Skeletal muscle tissue (tissue), 4 donors: ENCODE results near the gene UST. TPM values are rescaled to one million over a fixed set of nuclear protein-coding genes. Genes with fewer than 3 reads are reported as not detected.

Experiments
- H3K27ac ChIP-seq: one replicate; pipeline ENCODE4 v1.7.0; 2013; ENCODE audit warnings: mild to moderate bottlenecking, low read depth, low read length, inconsistent platforms
- H3K27me3 ChIP-seq, 3 donors: one replicate each; pipeline ENCODE4 v1.7.0; 2013; ENCODE audit warnings: low read length in 3 of 3; ENCODE audit not compliant: control insufficient read depth in 3 of 3, insufficient read depth in 3 of 3
- H3K36me3 ChIP-seq, 3 donors: one replicate each; pipeline ENCODE4 v1.7.0; 2013; ENCODE audit warnings: low read length in 3 of 3; ENCODE audit not compliant: control insufficient read depth in 3 of 3, insufficient read depth in 3 of 3
- H3K4me1 ChIP-seq, 3 donors: one replicate each; pipeline ENCODE4 v1.7.0; 2013; ENCODE audit warnings: low read length in 3 of 3, mild to moderate bottlenecking in 3 of 3; ENCODE audit not compliant: control insufficient read depth in 3 of 3, insufficient read depth in 3 of 3
- H3K4me3 ChIP-seq, 3 donors: one replicate each; pipeline ENCODE4 v1.7.0; 2013; ENCODE audit warnings: low read length in 3 of 3
- H3K9ac ChIP-seq, 3 donors: one replicate each; pipeline ENCODE4 v1.7.0; 2013; ENCODE audit warnings: low read length in 3 of 3, mild to moderate bottlenecking in 3 of 3, moderate library complexity in 2 of 3, low read depth in 1 of 3
- H3K9me3 ChIP-seq, 3 donors: one replicate each; pipeline ENCODE4 v1.7.0; 2013; ENCODE audit warnings: low read length in 3 of 3; ENCODE audit not compliant: control insufficient read depth in 3 of 3
- total RNA-seq: library from RNA; depleted of rRNA; stranded (reverse); fragments of >200 nt; gene quantifications from one replicate; pipeline ENCODE4 v1.2.3, GENCODE V29; 2014
- donor health status: Osteomylitis.

The UST gene
- total RNA-seq, 1 donor from 2014 or later = 14.6 TPM

DNA sequence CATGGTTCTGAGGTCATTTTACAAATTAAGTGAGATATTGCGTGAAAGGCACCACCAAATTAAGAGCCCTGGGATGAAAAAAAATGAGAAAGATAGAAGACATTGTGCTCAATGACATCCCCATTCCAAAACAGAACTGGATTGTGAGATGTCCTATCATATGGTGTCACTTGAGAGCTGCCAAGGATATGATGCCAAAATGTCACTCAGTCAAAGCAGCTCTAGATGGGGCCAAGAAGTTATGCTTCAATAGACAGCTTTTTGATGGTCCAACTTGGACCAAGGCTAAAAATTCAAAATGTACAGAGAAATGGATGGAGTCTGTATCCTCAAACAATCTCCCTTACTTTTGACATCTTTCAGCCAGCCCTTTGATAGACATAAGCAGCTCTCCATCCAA, 180.8 kb downstream of the UST start:
- no peak overlapping the region for H3K9ac ChIP-seq
- no peak overlapping the region for H3K4me3 ChIP-seq
- H3K9me3 ChIP-seq = no peaks in the 10 kb centered on the region
- no peak overlapping the region for H3K27ac ChIP-seq
- no peaks in the 10 kb centered on the region for H3K4me1 ChIP-seq
- H3K27me3 ChIP-seq = no peaks in the 10 kb centered on the region
- H3K36me3 ChIP-seq = no peaks in the 10 kb centered on the region

DNA sequence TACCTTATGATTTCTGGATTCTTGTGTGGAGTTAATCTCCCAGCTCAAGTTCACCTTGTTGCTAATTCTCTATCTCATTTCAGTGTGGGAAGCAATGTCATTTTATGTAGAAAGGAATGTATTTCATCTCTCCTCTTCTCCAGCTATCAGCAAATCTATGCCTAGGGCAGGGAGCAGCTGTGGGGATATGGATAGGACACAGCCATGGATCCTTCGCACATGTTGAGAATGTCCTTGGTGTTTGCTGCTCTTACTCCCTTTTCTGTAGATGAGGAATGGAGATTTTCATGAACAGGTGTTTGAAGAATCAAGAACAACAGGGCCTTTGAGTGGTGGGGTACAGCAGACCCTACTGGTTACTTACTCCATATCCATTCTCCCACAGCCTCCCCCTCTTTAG, 182.0 kb downstream of the UST start:
- Histone ChIP-seq H3K27ac (no peak overlapping the region), H3K9me3 (no peaks in the 10 kb centered on the region), H3K9ac (no peak overlapping the region), H3K4me1 (no peaks in the 10 kb centered on the region), H3K36me3 (no peaks in the 10 kb centered on the region), H3K27me3 (no peaks in the 10 kb centered on the region), H3K4me3 (no peak overlapping the region)

DNA sequence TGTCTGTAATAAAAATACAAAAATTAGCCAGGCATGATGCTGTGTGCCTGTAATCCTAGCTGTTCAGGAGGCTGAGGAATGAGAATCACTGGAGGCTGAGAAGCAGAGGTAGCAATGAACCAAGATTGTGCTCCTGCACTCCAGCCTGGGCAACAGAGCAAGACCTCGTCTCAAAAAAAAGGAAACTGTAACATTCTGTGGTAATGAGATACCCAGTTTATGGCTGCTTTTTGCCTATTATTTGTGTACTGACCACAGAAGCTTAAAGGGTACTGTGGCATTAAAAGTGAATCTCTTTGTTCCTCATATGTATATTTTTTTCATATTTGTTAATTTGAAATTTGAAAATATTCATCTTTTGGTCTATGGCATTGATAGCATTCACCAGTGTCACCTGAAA, 185.4 kb downstream of the UST start:
- H3K27ac ChIP-seq = no peak overlapping the region
- H3K9me3 ChIP-seq = no peaks in the 10 kb centered on the region

DNA sequence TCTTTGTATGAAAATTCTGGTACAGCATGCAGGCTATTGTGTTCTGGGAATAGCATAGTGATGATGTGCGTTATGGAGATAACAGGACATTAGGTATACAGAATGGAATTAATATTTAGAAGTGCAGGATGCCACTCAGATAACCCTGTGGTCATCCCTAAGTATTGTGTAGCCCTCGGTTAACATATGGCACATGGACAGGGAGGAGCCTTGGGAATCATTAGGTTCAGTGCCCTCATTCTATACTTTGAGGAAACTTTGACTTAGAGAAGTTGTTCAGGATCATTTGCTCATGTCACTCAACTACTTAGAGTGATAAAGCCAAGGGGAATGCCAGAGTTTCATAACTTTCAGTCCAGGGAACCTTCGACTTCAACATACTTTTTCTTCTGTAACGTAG, 185.9 kb downstream of the UST start:
- H3K9ac ChIP-seq = no peak overlapping the region

More for the DNA sequence above, 185.4 kb downstream of the UST start:
- no peaks in the 10 kb centered on the region for H3K36me3 ChIP-seq
- no peaks in the 10 kb centered on the region for H3K27me3 ChIP-seq
- no peak overlapping the region for H3K9ac ChIP-seq
- no peak overlapping the region for H3K4me3 ChIP-seq
- H3K4me1 ChIP-seq = no peaks in the 10 kb centered on the region

DNA sequence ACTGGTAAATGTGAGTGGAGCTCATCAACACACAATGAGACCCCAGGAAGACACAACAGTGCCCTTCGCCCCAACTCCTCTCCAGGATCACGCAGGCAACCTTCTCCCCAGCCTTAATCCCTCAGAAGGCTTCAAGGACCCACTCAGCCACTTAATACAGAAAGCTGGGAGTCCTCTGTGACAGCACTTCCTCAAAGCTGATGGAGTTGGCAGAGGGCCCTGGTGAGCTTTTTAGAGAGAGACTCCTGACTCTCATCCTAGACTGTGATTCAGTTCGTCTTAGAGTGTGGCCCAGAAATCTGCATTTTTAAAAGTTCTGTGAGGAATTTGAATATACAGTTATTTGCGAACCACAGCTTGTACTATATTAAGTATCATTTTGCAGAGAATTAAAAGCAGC, 187.7 kb downstream of the UST start:
- H3K4me1 ChIP-seq = no peaks in the 10 kb centered on the region
- H3K9me3 ChIP-seq = no peaks in the 10 kb centered on the region
- no peaks in the 10 kb centered on the region for H3K27me3 ChIP-seq
- no peak overlapping the region for H3K27ac ChIP-seq
- H3K9ac ChIP-seq = no peak overlapping the region
- no peaks in the 10 kb centered on the region for H3K36me3 ChIP-seq
- no peak overlapping the region for H3K4me3 ChIP-seq

More for the DNA sequence above, 185.9 kb downstream of the UST start:
- H3K36me3 ChIP-seq = no peaks in the 10 kb centered on the region
- no peaks in the 10 kb centered on the region for H3K4me1 ChIP-seq
- H3K27ac ChIP-seq = no peak overlapping the region
- H3K4me3 ChIP-seq = no peak overlapping the region
- no peaks in the 10 kb centered on the region for H3K27me3 ChIP-seq
- no peaks in the 10 kb centered on the region for H3K9me3 ChIP-seq

DNA sequence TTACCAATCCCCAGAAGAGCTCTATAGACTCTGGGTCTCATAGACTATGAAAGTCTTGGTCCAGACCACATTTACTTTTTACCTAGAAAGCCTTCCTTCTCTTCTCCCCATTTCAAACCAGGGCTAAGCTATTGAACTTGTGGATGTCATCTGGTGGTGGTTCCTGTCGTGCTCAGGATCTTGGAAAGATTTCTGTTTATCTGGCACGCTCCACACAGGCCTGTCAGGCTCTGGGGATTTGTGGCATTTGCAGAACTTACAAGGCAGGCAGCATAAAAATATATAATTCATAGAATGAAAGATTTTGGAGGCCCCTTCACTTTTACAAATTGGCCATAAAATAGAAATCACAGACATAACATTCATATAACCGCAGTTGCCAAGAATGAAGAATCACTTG, 188.1 kb downstream of the UST start:
- Histone ChIP-seq H3K9ac (no peak overlapping the region), H3K36me3 (no peaks in the 10 kb centered on the region), H3K27me3 (no peaks in the 10 kb centered on the region), H3K4me3 (no peak overlapping the region), H3K27ac (no peak overlapping the region), H3K9me3 (no peaks in the 10 kb centered on the region), H3K4me1 (no peaks in the 10 kb centered on the region)

DNA sequence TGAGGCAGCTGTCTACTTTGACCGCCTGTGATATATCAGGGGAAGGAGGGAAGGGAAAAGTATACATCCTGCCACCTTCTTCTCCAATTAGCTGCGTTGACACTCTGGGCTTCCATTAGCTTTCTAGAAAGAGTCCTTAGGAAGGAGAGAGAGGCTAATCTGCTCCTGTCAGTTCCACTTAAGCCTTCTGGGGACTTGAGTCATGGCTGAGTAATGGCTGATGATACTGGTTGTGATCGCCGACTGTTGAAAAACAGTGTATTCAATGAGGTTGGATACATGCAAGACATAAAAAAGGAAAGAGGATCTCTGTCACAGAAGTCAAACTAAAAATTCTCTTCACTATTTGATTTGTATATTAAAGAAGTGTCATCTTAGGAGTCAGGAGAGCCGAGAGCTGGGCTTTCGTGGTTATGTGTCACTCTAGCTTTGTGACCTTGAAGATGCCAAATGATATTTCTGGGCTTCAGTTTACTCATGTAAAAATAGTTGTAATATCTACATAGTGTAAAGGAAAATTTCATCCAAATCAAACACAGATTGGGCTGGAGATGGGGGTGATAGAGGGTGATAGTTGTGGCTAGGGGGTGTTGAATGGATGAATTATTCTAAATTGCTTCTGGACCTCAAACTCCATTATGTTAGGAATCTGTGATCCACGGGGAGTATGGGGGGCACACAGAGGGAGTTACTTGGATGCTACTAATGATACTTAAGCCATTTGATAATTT, 189.0 kb downstream of the UST start:
- Histone ChIP-seq H3K36me3 (no peaks in the 10 kb centered on the region), H3K27ac (no peak overlapping the region), H3K27me3 (no peaks in the 10 kb centered on the region), H3K4me3 (no peak overlapping the region), H3K9me3 (no peaks in the 10 kb centered on the region), H3K9ac (no peak overlapping the region), H3K4me1 (no peaks in the 10 kb centered on the region)

DNA sequence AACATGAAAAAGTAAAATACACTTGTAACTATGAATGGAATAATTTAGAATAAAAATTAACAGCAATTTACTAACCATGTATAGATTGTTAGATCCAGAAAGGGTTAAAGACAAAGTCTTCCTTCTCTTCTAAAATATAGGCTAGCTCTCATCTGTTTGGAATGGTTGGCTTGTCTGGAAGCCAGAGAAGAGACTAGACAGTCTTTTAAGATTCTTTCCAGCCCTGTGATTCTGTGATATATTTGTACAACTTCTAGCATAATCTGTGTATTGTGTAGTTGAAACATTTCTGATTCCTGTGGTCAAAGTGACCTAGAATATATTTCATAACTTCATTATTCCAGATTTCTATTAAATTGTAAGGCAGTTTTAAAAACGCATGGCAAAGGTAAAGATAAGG, 196.6 kb downstream of the UST start:
- H3K9ac ChIP-seq = no peak overlapping the region

DNA sequence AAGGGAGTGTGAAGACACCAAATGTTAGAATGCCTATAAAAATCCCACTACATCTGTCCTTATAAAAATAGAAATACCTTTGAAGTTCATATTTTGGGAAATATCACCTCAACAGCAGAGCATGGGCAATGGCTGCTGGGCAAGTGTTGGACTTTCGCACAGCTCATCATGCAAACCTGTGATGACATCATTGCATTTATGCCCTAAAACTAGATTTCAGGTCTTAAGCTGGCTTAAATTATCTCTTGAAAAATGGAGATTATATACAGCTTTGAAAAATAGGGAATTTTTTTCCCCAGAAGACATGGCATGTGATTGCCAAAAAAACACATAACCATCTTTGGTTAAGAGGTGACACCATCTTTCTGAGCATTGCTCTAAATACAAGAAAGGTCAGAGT, 197.8 kb downstream of the UST start:
- no peak overlapping the region for H3K9ac ChIP-seq
- H3K27ac ChIP-seq = no peak overlapping the region
- H3K4me1 ChIP-seq = peaks cover 0 to 3% (median 0%) of the 10 kb centered on the region in 3 donors
- no peaks in the 10 kb centered on the region for H3K9me3 ChIP-seq
- no peaks in the 10 kb centered on the region for H3K27me3 ChIP-seq
- H3K4me3 ChIP-seq = no peak overlapping the region
- no peaks in the 10 kb centered on the region for H3K36me3 ChIP-seq

More for the DNA sequence above, 196.6 kb downstream of the UST start:
- Histone ChIP-seq H3K27ac (no peak overlapping the region), H3K4me1 (peaks cover 0 to 3% (median 0%) of the 10 kb centered on the region in 3 donors), H3K4me3 (no peak overlapping the region), H3K36me3 (no peaks in the 10 kb centered on the region), H3K9me3 (no peaks in the 10 kb centered on the region), H3K27me3 (no peaks in the 10 kb centered on the region)

DNA sequence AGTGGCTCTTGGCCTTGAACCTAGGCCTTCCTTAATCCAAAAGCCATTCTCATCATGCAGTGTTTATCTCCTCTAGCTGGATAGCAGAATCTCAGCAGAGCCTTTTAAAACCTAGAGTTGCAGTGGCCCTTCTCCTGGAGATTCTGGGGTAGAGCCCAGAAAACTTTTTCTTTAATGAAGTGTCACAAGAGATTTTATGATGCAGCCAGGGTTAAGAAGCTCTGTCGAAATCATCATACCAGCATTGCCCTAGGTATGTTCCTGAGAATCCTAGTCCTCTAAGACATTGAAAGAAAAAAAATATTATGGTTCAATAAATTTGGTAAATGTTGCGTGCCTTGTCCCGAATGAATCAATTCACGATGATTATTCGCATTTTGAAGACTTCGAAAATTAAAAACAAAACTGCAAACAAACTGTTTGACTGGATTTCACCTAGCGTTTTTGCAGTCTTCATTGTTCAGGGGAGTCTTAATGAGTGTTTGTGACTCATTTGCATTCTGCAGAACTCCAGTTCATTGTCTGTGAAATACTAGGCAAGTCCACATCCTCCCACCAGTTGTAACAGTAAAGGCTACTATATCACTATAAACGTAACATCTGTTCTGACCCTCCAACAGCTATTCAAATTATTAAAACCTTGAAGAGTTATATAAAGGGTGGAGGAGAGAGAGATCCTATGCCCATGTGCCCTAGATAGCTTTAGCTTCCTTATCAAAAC, 198.6 kb downstream of the UST start:
- Histone ChIP-seq H3K4me3 (no peak overlapping the region), H3K27me3 (no peaks in the 10 kb centered on the region), H3K27ac (no peak overlapping the region), H3K36me3 (no peaks in the 10 kb centered on the region), H3K9ac (no peak overlapping the region), H3K9me3 (no peaks in the 10 kb centered on the region), H3K4me1 (peaks cover 0 to 3% (median 0%) of the 10 kb centered on the region in 3 donors)
